Natural killer cell treated with Interleukin-12 subunit alpha and Interleukin-12 subunit beta and Interleukin-15 and Interleukin-18, amount 100 ng/mL, for 72 hours (primary cell): Measurements from ENCODE around the gene EPS8L2. TPM values are rescaled to one million over a fixed set of nuclear protein-coding genes. Genes with fewer than 3 reads are reported as not detected.
"Not testable (repeated sequence)": the region's sequence is repeated elsewhere in the genome, so short reads cannot be mapped to it uniquely, and the experiment has no call there.

ENCODE experiments used
- ATAC-seq, 2 donors: fragments of 150-1000 bp; cut with Tn5 transposase in 1 of 2; sonication (Bioruptor Pico), chemical (Tn5 transposase) in 1 of 2; 2 replicates each; pipeline ENCODE4 v1.10.0; 2021
- DNase-seq: peaks from one replicate; pipeline ENCODE4 v3.0.0; 2022; ENCODE audit warnings: low spot score
- H3K27ac Mint-ChIP-seq, 2 donors: 1 replicate in 1 of 2; 2 replicates in 1 of 2; pipeline ENCODE4 v1.8.0; 2022; ENCODE audit warnings: mixed read lengths in 2 of 2, mild to moderate bottlenecking in 1 of 2, moderate library complexity in 1 of 2
- H3K27me3 Mint-ChIP-seq, 2 donors: 1 replicate in 1 of 2; 2 replicates in 1 of 2; pipeline ENCODE4 v1.8.0; 2022; ENCODE audit warnings: mixed read lengths in 2 of 2
- H3K36me3 Mint-ChIP-seq: one replicate; pipeline ENCODE4 v1.8.0; 2022; ENCODE audit warnings: mixed read lengths
- H3K4me1 Mint-ChIP-seq, 2 donors: 1 replicate in 1 of 2; 2 replicates in 1 of 2; pipeline ENCODE4 v1.8.0; 2022; ENCODE audit warnings: low read depth in 2 of 2, mixed read lengths in 2 of 2, mild to moderate bottlenecking in 1 of 2
- H3K4me3 Mint-ChIP-seq: one replicate; pipeline ENCODE4 v1.8.0; 2022; ENCODE audit warnings: mixed read lengths
- H3K9me3 Mint-ChIP-seq: 2 replicates; pipeline ENCODE4 v1.8.0; 2022; ENCODE audit warnings: mixed read lengths
- total RNA-seq, 2 donors: library from RNA; stranded (reverse); gene quantifications; one replicate each; pipeline ENCODE4 v1.2.3, GENCODE V29; 2022

The EPS8L2 gene
- total RNA-seq, 2 donors from 2014 or later, result 2.9 to 13.0 TPM

- Mint-ChIP-seq H3K27ac (no peak overlapping the region), H3K27me3 (no peaks in the 10 kb centered on the region), H3K9me3 (no peaks in the 10 kb centered on the region), H3K4me3 (no peak overlapping the region), H3K36me3 (peaks cover 25% of the 10 kb centered on the region), H3K4me1 (no peaks in the 10 kb centered on the region)
- DNase-seq (peak; percentile 57), ATAC-seq (no peak)
These were observed 26.5 kb upstream of the EPS8L2 start for GRCh38 chr11:679271-680207.

- Mint-ChIP-seq H3K27ac (no peak overlapping the region), H3K4me3 (no peak overlapping the region), H3K27me3 (no peaks in the 10 kb centered on the region), H3K36me3 (peaks cover 28% of the 10 kb centered on the region), H3K9me3 (no peaks in the 10 kb centered on the region), H3K4me1 (no peaks in the 10 kb centered on the region)
- DNase-seq (peak; percentile 56), ATAC-seq (peak in 1 of 2 donors; percentile 52)
These were observed 25.6 kb upstream of the EPS8L2 start for GRCh38 chr11:680476-680875.

GRCh38 chr11:680970-681369 lies 25.1 kb upstream of the EPS8L2 start:
- ATAC-seq (no peak), DNase-seq (no peak)
- H3K4me1 Mint-ChIP-seq, result no peaks in the 10 kb centered on the region
- peaks cover 28% of the 10 kb centered on the region for H3K36me3 Mint-ChIP-seq
- no peaks in the 10 kb centered on the region for H3K9me3 Mint-ChIP-seq
- H3K27me3 Mint-ChIP-seq, result no peaks in the 10 kb centered on the region
- no peak overlapping the region for H3K4me3 Mint-ChIP-seq
- H3K27ac Mint-ChIP-seq, result no peak overlapping the region

- no peaks in the 10 kb centered on the region for H3K27me3 Mint-ChIP-seq
- H3K36me3 Mint-ChIP-seq, result peaks cover 21% of the 10 kb centered on the region
- no peak overlapping the region for H3K27ac Mint-ChIP-seq
- no peaks in the 10 kb centered on the region for H3K9me3 Mint-ChIP-seq
- DNase-seq (peak; percentile 50), ATAC-seq (peak; percentile 37 to 43)
- peaks cover 2 to 3% of the 10 kb centered on the region in 2 donors for H3K4me1 Mint-ChIP-seq
- H3K4me3 Mint-ChIP-seq, result no peak overlapping the region
These were observed 19.4 kb upstream of the EPS8L2 start for GRCh38 chr11:686451-687243.

- Mint-ChIP-seq H3K36me3 (peaks cover 15% of the 10 kb centered on the region), H3K27me3 (no peaks in the 10 kb centered on the region), H3K27ac (no peak overlapping the region), H3K4me3 (no peak overlapping the region), H3K9me3 (no peaks in the 10 kb centered on the region), H3K4me1 (peaks cover 9 to 12% of the 10 kb centered on the region in 2 donors)
- ATAC-seq (no peak), DNase-seq (no peak)
These were observed 18.3 kb upstream of the EPS8L2 start for GRCh38 chr11:687751-688150.

- Mint-ChIP-seq H3K4me3 (no peak overlapping the region), H3K36me3 (peaks cover 10% of the 10 kb centered on the region), H3K27ac (no peak overlapping the region), H3K4me1 (peaks cover 17 to 21% of the 10 kb centered on the region in 2 donors), H3K27me3 (no peaks in the 10 kb centered on the region), H3K9me3 (no peaks in the 10 kb centered on the region)
- DNase-seq (no peak), ATAC-seq (no peak)
These were observed 17.4 kb upstream of the EPS8L2 start for GRCh38 chr11:688681-689080.

GRCh38 chr11:689625-690024 lies 16.4 kb upstream of the EPS8L2 start:
- Mint-ChIP-seq H3K4me3 (no peak overlapping the region), H3K36me3 (peaks cover 2% of the 10 kb centered on the region), H3K27me3 (no peaks in the 10 kb centered on the region), H3K4me1 (peaks cover 20 to 24% of the 10 kb centered on the region in 2 donors), H3K27ac (no peak overlapping the region), H3K9me3 (no peaks in the 10 kb centered on the region)
- ATAC-seq, result no peak
- no peak for DNase-seq

GRCh38 chr11:690244-690643 lies 15.8 kb upstream of the EPS8L2 start:
- not testable (repeated sequence) for H3K9me3 Mint-ChIP-seq, H3K27ac Mint-ChIP-seq, H3K4me3 Mint-ChIP-seq, H3K36me3 Mint-ChIP-seq, DNase-seq, ATAC-seq, H3K27me3 Mint-ChIP-seq
- H3K4me1 Mint-ChIP-seq, result peaks cover 20 to 24% of the 10 kb centered on the region in 2 donors

GRCh38 chr11:690738-691633 lies 15.0 kb upstream of the EPS8L2 start:
- no peak overlapping the region for H3K27ac Mint-ChIP-seq

GRCh38 chr11:691710-692590 lies 14.1 kb upstream of the EPS8L2 start:
- Mint-ChIP-seq H3K36me3 (no peaks in the 10 kb centered on the region), H3K9me3 (no peaks in the 10 kb centered on the region), H3K4me1 (peaks cover 20 to 30% of the 10 kb centered on the region in 2 donors), H3K4me3 (no peak overlapping the region), H3K27me3 (no peaks in the 10 kb centered on the region), H3K27ac (peak overlapping the region in 1 of 2 donors; percentile 33)
- no peak for ATAC-seq
- DNase-seq, result no peak

More at GRCh38 chr11:690738-691633, 15.0 kb upstream of the EPS8L2 start:
- Mint-ChIP-seq H3K4me1 (peaks cover 20 to 24% of the 10 kb centered on the region in 2 donors), H3K9me3 (no peaks in the 10 kb centered on the region), H3K4me3 (no peak overlapping the region), H3K27me3 (no peaks in the 10 kb centered on the region), H3K36me3 (no peaks in the 10 kb centered on the region)
- no peak for ATAC-seq
- no peak for DNase-seq

GRCh38 chr11:692824-693414 lies 13.1 kb upstream of the EPS8L2 start:
- Mint-ChIP-seq H3K27ac (peak overlapping the region; percentile 84 to 87), H3K4me1 (peaks cover 23 to 30% of the 10 kb centered on the region in 2 donors), H3K27me3 (no peaks in the 10 kb centered on the region), H3K9me3 (no peaks in the 10 kb centered on the region), H3K36me3 (no peaks in the 10 kb centered on the region), H3K4me3 (peak overlapping the region; percentile 87)
- DNase-seq (no peak), ATAC-seq (no peak)

GRCh38 chr11:693415-693831 lies 12.6 kb upstream of the EPS8L2 start:
- ATAC-seq (no peak), DNase-seq (no peak)
- H3K27ac Mint-ChIP-seq, result peak overlapping the region; percentile 84 to 87
- peak overlapping the region; percentile 87 for H3K4me3 Mint-ChIP-seq
- H3K36me3 Mint-ChIP-seq, result no peaks in the 10 kb centered on the region
- H3K4me1 Mint-ChIP-seq, result peaks cover 27 to 30% of the 10 kb centered on the region in 2 donors
- H3K9me3 Mint-ChIP-seq, result no peaks in the 10 kb centered on the region
- H3K27me3 Mint-ChIP-seq, result no peaks in the 10 kb centered on the region
